K562 (cell line): ENCODE data around the gene TFDP1.

Experiments
- CTCF ChIP-seq, 3 experiments: IDR thresholded peaks in 2 of 3; conservative IDR thresholded peaks in 1 of 3; 2 replicates each; pipeline ENCODE4 v1.5.1; 2011 to 2012; ENCODE audit warnings: low read length in 3 of 3, mild to moderate bottlenecking in 3 of 3, control low read depth in 2 of 3, improper control_type of control experiment in 1 of 3, inconsistent platforms in 1 of 3, low read depth in 1 of 3, mixed read lengths in 1 of 3, moderate library complexity in 1 of 3; ENCODE audit not compliant: insufficient read depth in 2 of 3
- EGR1 ChIP-seq: fragments of 450-650 bp; conservative IDR thresholded peaks from 2 replicates; pipeline ENCODE4 v1.6.1; 2017; ENCODE audit warnings: mild to moderate bottlenecking
- FOXA1 ChIP-seq: fragments of 450-650 bp; IDR thresholded peaks from 2 replicates; pipeline ENCODE4 v1.6.1; 2016; ENCODE audit warnings: mild to moderate bottlenecking, borderline replicate concordance
- GATA2 ChIP-seq: sonication (generic); formaldehyde crosslinking; IDR thresholded peaks from 2 replicates; pipeline ENCODE4 v1.4.0; 2020; ENCODE audit warnings: mild to moderate bottlenecking, missing genetic modification reagents
- SP2 ChIP-seq: IDR thresholded peaks from 2 replicates; pipeline ENCODE4 v1.6.1; 2011; ENCODE audit warnings: mild to moderate bottlenecking, low read depth, low read length, moderate library complexity; ENCODE audit not compliant: poor library complexity, severe bottlenecking; ENCODE audit errors: extremely low read depth
- TAF1 ChIP-seq: IDR thresholded peaks from 2 replicates; pipeline ENCODE4 v1.6.1; 2011; ENCODE audit warnings: mild to moderate bottlenecking, low read length, moderate library complexity; ENCODE audit not compliant: insufficient read depth, control insufficient read depth, severe bottlenecking; ENCODE audit errors: extremely low read depth
- TF ChIP-seq, protein P1 (sequence below), 2 experiments: fragments of 450-650 bp; IDR thresholded peaks; 2 replicates each; pipeline ENCODE4 v1.6.1; 2016; ENCODE audit warnings: mild to moderate bottlenecking in 2 of 2, borderline replicate concordance in 1 of 2, low read depth in 1 of 2, moderate library complexity in 1 of 2
- TF ChIP-seq, protein P2 (sequence below): sonication (generic); formaldehyde crosslinking; IDR thresholded peaks from 2 replicates; pipeline ENCODE4 v1.8.0; 2023; ENCODE audit warnings: missing genetic modification reagents, mild to moderate bottlenecking, borderline replicate concordance
- TF ChIP-seq, protein P3 (sequence below): sonication (generic); formaldehyde crosslinking; IDR thresholded peaks from 2 replicates; pipeline ENCODE4 v1.8.0; 2022; ENCODE audit warnings: missing genetic modification reagents, mild to moderate bottlenecking, borderline replicate concordance
- TF ChIP-seq, protein P4 (sequence below): fragments of 450-650 bp; formaldehyde crosslinking; IDR thresholded peaks from 2 replicates; pipeline ENCODE4 v1.4.0; 2022; ENCODE audit warnings: mild to moderate bottlenecking, moderate library complexity

GRCh38 chr13:113656003-113656588 is 71.5 kb downstream of the TFDP1 start:
- no peak for TF ChIP-seq GATA2
- no peak for TF ChIP-seq EGR1
- TF ChIP-seq FOXA1 = no peak
- TF ChIP-seq, protein P1, sequence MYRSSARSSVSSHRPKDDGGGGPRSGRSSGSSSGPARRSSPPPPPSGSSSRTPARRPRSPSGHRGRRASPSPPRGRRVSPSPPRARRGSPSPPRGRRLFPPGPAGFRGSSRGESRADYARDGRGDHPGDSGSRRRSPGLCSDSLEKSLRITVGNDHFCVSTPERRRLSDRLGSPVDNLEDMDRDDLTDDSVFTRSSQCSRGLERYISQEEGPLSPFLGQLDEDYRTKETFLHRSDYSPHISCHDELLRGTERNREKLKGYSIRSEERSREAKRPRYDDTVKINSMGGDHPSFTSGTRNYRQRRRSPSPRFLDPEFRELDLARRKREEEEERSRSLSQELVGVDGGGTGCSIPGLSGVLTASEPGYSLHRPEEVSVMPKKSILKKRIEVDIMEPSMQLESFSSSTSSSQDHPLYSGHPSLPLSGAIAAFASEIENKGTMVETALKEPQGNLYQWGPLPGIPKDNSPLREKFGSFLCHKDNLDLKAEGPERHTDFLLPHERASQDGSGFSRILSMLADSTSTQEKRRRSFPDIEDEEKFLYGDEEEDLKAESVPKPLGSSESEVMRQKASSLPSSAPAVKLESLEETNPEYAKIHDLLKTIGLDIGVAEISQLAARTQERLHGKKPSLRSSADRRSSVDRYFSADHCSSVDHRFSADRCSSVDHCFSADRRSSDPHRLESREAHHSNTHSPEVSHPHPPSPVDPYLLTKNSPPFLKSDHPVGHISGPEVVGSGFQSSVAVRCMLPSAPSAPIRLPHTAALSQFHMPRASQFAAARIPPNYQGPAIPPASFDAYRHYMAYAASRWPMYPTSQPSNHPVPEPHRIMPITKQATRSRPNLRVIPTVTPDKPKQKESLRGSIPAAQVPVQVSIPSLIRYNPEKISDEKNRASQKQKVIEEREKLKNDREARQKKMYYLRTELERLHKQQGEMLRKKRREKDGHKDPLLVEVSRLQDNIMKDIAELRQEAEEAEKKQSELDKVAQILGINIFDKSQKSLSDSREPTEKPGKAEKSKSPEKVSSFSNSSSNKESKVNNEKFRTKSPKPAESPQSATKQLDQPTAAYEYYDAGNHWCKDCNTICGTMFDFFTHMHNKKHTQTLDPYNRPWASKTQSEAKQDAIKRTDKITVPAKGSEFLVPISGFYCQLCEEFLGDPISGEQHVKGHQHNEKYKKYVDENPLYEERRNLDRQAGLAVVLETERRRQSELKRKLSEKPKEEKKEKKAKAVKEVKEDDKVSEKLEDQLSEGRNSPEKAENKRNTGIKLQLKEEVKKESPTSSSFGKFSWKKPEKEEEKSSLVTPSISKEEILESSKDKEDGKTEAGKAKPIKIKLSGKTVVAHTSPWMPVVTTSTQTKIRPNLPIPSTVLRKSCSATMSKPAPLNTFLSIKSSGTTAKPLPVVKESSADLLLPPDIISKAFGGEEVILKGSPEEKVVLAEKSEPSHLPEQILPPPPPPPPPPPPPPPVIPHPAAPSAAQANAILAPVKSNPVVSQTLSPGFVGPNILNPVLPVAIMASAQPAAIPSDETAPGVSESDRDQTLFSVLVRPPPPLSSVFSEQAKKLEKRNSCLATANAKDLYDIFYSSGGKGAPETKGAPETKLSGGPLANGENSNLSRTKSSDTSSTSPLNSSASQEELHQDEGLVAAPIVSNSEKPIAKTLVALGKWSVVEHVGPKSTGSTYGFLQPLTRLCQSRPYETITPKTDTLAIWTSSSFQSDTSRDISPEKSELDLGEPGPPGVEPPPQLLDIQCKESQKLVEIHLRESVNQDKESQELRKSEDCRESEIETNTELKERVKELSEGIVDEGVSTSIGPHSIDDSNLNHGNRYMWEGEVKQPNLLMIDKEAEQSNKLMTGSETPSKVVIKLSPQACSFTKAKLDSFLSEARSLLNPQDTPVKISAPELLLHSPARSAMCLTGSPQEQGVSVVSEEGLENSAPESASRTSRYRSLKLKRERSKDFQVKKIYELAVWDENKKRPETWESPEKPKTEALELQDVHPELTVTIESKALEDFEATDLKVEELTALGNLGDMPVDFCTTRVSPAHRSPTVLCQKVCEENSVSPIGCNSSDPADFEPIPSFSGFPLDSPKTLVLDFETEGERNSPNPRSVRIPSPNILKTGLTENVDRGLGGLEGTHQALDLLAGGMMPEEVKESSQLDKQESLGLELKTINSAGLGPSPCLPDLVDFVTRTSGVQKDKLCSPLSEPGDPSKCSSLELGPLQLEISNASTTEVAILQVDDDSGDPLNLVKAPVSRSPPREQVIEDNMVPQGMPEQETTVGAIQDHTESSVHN (IDR thresholded peaks at IDR 0.05; ENCODE audit: borderline replicate concordance in 1 of 2, low read depth in 1 of 2) = no peak
- no peak for TF ChIP-seq SP2
- TF ChIP-seq, protein P2, sequence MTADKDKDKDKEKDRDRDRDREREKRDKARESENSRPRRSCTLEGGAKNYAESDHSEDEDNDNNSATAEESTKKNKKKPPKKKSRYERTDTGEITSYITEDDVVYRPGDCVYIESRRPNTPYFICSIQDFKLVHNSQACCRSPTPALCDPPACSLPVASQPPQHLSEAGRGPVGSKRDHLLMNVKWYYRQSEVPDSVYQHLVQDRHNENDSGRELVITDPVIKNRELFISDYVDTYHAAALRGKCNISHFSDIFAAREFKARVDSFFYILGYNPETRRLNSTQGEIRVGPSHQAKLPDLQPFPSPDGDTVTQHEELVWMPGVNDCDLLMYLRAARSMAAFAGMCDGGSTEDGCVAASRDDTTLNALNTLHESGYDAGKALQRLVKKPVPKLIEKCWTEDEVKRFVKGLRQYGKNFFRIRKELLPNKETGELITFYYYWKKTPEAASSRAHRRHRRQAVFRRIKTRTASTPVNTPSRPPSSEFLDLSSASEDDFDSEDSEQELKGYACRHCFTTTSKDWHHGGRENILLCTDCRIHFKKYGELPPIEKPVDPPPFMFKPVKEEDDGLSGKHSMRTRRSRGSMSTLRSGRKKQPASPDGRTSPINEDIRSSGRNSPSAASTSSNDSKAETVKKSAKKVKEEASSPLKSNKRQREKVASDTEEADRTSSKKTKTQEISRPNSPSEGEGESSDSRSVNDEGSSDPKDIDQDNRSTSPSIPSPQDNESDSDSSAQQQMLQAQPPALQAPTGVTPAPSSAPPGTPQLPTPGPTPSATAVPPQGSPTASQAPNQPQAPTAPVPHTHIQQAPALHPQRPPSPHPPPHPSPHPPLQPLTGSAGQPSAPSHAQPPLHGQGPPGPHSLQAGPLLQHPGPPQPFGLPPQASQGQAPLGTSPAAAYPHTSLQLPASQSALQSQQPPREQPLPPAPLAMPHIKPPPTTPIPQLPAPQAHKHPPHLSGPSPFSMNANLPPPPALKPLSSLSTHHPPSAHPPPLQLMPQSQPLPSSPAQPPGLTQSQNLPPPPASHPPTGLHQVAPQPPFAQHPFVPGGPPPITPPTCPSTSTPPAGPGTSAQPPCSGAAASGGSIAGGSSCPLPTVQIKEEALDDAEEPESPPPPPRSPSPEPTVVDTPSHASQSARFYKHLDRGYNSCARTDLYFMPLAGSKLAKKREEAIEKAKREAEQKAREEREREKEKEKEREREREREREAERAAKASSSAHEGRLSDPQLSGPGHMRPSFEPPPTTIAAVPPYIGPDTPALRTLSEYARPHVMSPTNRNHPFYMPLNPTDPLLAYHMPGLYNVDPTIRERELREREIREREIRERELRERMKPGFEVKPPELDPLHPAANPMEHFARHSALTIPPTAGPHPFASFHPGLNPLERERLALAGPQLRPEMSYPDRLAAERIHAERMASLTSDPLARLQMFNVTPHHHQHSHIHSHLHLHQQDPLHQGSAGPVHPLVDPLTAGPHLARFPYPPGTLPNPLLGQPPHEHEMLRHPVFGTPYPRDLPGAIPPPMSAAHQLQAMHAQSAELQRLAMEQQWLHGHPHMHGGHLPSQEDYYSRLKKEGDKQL (CRISPR knock-in tag) = no peak
- no peak for TF ChIP-seq CTCF (IDR thresholded peaks at IDR 0.05 in 2 of 3, conservative IDR thresholded peaks at IDR 0.05 in 1 of 3; ENCODE audit: insufficient read depth in 2 of 3, low read depth in 1 of 3, low read length in 3 of 3)
- TF ChIP-seq, protein P3, sequence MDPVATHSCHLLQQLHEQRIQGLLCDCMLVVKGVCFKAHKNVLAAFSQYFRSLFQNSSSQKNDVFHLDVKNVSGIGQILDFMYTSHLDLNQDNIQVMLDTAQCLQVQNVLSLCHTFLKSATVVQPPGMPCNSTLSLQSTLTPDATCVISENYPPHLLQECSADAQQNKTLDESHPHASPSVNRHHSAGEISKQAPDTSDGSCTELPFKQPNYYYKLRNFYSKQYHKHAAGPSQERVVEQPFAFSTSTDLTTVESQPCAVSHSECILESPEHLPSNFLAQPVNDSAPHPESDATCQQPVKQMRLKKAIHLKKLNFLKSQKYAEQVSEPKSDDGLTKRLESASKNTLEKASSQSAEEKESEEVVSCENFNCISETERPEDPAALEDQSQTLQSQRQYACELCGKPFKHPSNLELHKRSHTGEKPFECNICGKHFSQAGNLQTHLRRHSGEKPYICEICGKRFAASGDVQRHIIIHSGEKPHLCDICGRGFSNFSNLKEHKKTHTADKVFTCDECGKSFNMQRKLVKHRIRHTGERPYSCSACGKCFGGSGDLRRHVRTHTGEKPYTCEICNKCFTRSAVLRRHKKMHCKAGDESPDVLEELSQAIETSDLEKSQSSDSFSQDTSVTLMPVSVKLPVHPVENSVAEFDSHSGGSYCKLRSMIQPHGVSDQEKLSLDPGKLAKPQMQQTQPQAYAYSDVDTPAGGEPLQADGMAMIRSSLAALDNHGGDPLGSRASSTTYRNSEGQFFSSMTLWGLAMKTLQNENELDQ (CRISPR knock-in tag) = no peak
- no peak for TF ChIP-seq TAF1
- TF ChIP-seq, protein P4, sequence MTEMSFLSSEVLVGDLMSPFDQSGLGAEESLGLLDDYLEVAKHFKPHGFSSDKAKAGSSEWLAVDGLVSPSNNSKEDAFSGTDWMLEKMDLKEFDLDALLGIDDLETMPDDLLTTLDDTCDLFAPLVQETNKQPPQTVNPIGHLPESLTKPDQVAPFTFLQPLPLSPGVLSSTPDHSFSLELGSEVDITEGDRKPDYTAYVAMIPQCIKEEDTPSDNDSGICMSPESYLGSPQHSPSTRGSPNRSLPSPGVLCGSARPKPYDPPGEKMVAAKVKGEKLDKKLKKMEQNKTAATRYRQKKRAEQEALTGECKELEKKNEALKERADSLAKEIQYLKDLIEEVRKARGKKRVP (CRISPR knock-in tag) = no peak
